Endothelial cell (in vitro differentiated cells): ENCODE data around the gene TOB2. TPM values are rescaled to one million over a fixed set of nuclear protein-coding genes. Genes with fewer than 3 reads are reported as not detected.

Source experiments
- total RNA-seq: library from RNA; stranded (reverse); fragmentation: NEBNext Ultra II Directional; extraction: Animal tissue kit (Norgen Biotek cat#: 25700); gene quantifications from one replicate; pipeline ENCODE4 v1.2.1, GENCODE V29; 2021; ENCODE audit not compliant: unreplicated experiment

The TOB2 gene
- total RNA-seq, 1 donor from 2014 or later, result 60.3 TPM

Other genes starting within 250 kb of the TOB2 start
- 20.1 TPM for gene L3MBTL2, start 241.5 kb downstream of the TOB2 start, total RNA-seq
- gene CHADL, start 205.9 kb downstream of the TOB2 start, total RNA-seq, result 1.2 TPM
- gene RANGAP1, start 160.6 kb downstream of the TOB2 start, total RNA-seq, result 71.5 TPM
- 69.2 TPM for gene ZC3H7B, start 145.3 kb downstream of the TOB2 start, total RNA-seq
- gene TEF, start 64.9 kb downstream of the TOB2 start, total RNA-seq, result 6.6 TPM
- 54.6 TPM for gene PHF5A, start 21.9 kb upstream of the TOB2 start, total RNA-seq
- gene ACO2, start 22.3 kb upstream of the TOB2 start, total RNA-seq, result 83.5 TPM
- 20.8 TPM for gene POLR3H, start 97.7 kb upstream of the TOB2 start, total RNA-seq
- not detected for gene CSDC2, start 114.2 kb upstream of the TOB2 start, total RNA-seq
- 6.0 TPM for gene PMM1, start 143.0 kb upstream of the TOB2 start, total RNA-seq
- 23.2 TPM for gene DESI1, start 174.2 kb upstream of the TOB2 start, total RNA-seq
- 211 TPM for gene XRCC6, start 174.5 kb upstream of the TOB2 start, total RNA-seq
- gene SNU13, start 242.1 kb upstream of the TOB2 start, total RNA-seq, result 133 TPM